ENCODE data around the gene SUOX.

DNA sequence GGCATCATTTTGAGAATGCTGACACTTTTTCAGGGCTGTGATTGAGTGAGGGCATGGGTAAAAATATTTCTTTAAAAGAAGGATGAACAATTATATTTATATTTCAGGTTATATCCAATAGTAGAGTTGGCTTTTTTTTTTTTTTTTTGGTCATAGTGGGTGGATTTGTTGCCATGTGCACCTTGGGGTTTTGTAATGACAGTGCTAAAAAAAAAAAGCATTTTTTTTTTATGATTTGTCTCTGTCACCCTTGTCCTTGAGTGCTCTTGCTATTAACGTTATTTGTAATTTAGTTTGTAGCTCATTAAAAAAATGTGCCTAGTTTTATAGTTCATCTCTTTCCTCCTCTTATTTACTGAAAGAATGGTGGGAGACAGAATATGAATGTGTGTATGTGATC, 24.6 kb upstream of the SUOX start:
- TF ChIP-seq, protein P1, sequence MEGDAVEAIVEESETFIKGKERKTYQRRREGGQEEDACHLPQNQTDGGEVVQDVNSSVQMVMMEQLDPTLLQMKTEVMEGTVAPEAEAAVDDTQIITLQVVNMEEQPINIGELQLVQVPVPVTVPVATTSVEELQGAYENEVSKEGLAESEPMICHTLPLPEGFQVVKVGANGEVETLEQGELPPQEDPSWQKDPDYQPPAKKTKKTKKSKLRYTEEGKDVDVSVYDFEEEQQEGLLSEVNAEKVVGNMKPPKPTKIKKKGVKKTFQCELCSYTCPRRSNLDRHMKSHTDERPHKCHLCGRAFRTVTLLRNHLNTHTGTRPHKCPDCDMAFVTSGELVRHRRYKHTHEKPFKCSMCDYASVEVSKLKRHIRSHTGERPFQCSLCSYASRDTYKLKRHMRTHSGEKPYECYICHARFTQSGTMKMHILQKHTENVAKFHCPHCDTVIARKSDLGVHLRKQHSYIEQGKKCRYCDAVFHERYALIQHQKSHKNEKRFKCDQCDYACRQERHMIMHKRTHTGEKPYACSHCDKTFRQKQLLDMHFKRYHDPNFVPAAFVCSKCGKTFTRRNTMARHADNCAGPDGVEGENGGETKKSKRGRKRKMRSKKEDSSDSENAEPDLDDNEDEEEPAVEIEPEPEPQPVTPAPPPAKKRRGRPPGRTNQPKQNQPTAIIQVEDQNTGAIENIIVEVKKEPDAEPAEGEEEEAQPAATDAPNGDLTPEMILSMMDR (IDR thresholded peaks at IDR 0.05; ENCODE audit: poor library complexity, severe bottlenecking), result no peak
- no peak for TF ChIP-seq EZH2 (IDR thresholded peaks at IDR 0.05; ENCODE audit: borderline replicate concordance, insufficient read depth, low read length, poor library complexity, severe bottlenecking)
